SK-MEL-5 (cell line): Measurements from ENCODE around the gene AATK. TPM values are rescaled to one million over a fixed set of nuclear protein-coding genes. Genes with fewer than 3 reads are reported as not detected.

Source experiments
- DNase-seq: peaks from one replicate; pipeline ENCODE4 v3.0.0-alpha.2; 2016; ENCODE audit warnings: low read depth, low spot score
- in situ Hi-C: cut with HindIII; loops from 2 replicates; pipeline ENCODE4 v1.10.0; 2016; ENCODE audit warnings: low sequenced_read_pairs, high pct_unique_total_duplicates, low pct_unique_long_range_greater_than_20kb
- polyA plus RNA-seq, 2 experiments: library from polyadenylated mRNA; depleted of rRNA; stranded (reverse); fragments of >200 nt; gene quantifications; 2 replicates each; pipeline ENCODE4 v1.2.3, GENCODE V29; 2015
- total RNA-seq: library from RNA; depleted of rRNA; stranded (reverse); fragments of >200 nt; shearing (Covaris generic); gene quantifications from 2 replicates; pipeline ENCODE4 v1.2.3, GENCODE V29; 2014; rRNA removed

The AATK gene, protein sequence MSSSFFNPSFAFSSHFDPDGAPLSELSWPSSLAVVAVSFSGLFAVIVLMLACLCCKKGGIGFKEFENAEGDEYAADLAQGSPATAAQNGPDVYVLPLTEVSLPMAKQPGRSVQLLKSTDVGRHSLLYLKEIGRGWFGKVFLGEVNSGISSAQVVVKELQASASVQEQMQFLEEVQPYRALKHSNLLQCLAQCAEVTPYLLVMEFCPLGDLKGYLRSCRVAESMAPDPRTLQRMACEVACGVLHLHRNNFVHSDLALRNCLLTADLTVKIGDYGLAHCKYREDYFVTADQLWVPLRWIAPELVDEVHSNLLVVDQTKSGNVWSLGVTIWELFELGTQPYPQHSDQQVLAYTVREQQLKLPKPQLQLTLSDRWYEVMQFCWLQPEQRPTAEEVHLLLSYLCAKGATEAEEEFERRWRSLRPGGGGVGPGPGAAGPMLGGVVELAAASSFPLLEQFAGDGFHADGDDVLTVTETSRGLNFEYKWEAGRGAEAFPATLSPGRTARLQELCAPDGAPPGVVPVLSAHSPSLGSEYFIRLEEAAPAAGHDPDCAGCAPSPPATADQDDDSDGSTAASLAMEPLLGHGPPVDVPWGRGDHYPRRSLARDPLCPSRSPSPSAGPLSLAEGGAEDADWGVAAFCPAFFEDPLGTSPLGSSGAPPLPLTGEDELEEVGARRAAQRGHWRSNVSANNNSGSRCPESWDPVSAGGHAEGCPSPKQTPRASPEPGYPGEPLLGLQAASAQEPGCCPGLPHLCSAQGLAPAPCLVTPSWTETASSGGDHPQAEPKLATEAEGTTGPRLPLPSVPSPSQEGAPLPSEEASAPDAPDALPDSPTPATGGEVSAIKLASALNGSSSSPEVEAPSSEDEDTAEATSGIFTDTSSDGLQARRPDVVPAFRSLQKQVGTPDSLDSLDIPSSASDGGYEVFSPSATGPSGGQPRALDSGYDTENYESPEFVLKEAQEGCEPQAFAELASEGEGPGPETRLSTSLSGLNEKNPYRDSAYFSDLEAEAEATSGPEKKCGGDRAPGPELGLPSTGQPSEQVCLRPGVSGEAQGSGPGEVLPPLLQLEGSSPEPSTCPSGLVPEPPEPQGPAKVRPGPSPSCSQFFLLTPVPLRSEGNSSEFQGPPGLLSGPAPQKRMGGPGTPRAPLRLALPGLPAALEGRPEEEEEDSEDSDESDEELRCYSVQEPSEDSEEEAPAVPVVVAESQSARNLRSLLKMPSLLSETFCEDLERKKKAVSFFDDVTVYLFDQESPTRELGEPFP (N-terminal part only)
- total RNA-seq = 6.9 and 9.3 TPM in 2 replicates
- 18.5 and 19.1 TPM in 2 replicates for polyA plus RNA-seq (2015; cell fraction: cytosol; rRNA removed)
- polyA plus RNA-seq (2015; cell fraction: nucleus; rRNA removed) = 35.6 and 36.3 TPM in 2 replicates

DNA sequence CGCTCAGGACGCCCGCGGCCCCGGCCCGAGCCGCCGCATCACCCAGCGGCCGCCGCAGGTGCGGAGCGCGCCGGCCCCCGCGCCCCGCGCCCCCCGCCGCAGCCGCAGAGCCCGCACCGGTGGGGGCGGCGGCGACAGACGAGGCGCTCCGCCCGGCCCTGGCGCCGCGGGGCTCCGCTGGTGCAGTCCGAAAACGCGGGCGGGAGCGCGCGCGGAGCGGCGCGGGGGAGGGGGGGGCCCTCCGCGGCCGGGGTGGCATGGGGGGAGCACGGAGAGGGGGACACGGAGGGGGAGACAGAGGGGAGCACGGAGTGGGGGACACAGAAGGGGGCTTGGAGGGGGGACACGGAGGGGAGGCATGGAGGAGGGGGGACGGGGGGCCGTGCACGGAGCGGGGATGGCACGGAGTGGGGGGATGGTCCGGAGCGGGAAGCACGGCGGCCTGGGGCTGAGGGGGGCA lies at the start of gene AATK:
AATK (minus strand) TSS at position 189 of the 460 bp plus-strand sequence. CDS start 229 bp downstream, outside the sequence.
- in situ Hi-C loops = no loop called here
- no peak for DNase-seq

DNA sequence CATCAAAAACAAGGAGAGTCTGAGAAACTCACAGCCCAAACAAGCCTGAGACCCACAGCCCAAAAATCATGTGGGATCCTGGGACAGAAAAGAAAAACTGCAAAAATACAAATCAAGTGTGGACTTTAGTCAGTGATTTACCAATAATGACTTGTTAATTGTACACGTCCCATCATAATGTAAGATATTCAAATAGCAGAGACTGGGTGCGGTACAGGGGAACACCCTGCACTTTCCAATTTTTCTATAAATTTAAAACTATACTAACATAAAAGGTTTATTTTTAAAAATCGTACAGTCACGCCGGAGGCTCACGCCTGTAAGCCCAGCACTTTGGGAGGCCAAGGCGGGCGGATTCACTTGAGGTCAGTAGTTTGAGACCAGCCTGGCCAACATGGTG lies 48.0 kb upstream of the AATK start:
- in situ Hi-C loops = no loop called here
- DNase-seq = no peak

DNA sequence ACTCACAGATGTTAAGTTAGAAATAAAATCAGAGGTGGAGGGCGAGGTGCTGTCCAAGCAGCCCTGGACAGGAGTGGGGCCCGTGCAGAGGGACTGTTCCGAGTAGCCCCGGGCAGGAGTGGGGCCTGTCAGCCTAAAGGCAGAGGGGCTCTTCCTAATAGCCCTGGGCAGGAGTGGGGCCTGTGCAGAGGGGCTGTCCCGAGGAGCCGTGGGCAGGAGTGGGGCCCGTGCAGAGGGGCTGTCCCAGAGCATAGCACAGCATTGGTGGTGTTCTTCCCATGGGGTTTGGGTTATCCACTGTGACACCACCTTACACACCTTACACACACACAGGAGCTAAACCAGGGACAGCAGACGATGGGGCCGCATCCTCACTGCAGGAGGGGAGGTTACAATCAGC lies 46.3 kb upstream of the AATK start:
- DNase-seq = no peak
- in situ Hi-C loops = no loop called here

DNA sequence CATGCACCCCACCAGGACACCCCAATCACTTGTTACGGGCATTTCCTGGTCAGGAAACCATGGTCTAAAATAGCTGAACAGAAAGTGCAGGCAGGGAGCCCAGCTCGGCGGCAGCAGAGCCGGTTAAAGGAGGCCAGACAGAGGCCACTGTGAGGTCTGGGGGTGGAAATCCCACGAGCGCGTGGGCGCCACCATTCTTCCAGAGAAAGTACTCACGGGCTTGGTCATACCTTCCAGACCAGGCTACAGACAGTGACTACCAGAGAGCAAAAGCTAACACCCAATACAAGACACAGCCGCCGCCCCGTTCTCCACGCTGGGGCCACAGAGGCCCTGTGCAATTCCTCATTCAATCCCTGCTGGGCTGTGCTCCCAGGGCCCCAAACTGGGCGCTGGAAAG lies 44.8 kb upstream of the AATK start:
- no peak for DNase-seq
- in situ Hi-C loops = no loop called here

DNA sequence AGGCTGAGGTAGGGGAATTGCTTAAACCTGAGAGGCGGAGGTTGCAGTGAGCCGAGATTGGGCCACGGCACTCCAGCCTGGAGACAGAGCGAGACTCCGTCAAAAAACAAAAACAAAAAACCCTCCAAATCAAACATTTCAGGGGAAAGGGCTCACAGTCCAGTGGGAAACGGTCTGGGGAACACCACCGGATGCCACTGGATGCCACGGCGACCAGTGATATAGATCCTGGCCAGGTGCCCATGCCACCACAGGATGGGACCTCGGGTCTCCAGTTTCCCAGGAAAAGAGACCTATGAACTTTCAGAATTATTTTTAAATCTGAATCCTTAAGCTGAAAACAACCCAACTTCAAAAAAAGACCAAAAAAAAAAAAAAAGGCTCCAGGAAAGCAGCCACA lies 44.4 kb upstream of the AATK start:
- DNase-seq = no peak
- in situ Hi-C loops = no loop called here

DNA sequence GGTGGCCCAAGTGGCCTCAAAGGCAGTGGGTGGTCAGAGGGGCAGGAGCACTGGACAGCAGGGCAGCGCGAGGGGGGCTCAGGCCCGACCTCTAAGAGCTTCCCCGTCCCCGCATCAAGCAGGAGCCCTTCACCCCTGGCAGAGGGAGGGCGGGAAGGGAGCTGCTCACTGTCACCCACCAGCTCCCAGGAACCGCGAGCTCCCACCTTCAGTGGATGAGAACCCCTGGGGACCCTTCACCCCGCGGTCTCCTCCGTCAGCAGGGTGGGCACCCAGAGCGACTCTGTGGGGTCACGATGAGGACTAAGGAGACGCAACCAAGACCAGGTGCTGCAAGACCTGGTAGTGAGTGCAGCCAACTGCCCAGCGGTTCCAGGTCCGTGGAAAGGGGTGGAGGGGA lies 43.1 kb upstream of the AATK start:
- in situ Hi-C loops = no loop called here
- no peak for DNase-seq

DNA sequence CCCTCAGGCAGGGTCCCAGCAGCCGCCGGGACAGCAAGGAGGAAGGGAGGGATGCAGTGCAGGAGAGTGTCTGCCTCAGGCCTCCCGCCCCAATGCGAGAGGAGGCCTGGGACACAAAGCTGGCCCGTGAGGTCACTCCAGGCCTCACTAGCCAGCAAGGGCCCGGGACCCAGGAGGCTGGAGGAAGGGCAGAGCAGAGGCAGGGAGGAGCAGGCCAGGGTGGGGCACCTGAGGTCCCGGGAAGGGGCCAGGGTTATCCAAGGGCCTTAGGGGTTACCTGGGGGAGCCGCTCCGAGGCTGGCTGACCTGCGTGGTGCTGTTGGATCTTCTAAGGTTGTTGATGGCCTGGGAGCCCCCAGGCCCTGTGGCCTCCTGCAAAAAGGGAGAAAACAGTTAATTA lies 42.6 kb upstream of the AATK start:
- DNase-seq = no peak
- in situ Hi-C loops = no loop called here

DNA sequence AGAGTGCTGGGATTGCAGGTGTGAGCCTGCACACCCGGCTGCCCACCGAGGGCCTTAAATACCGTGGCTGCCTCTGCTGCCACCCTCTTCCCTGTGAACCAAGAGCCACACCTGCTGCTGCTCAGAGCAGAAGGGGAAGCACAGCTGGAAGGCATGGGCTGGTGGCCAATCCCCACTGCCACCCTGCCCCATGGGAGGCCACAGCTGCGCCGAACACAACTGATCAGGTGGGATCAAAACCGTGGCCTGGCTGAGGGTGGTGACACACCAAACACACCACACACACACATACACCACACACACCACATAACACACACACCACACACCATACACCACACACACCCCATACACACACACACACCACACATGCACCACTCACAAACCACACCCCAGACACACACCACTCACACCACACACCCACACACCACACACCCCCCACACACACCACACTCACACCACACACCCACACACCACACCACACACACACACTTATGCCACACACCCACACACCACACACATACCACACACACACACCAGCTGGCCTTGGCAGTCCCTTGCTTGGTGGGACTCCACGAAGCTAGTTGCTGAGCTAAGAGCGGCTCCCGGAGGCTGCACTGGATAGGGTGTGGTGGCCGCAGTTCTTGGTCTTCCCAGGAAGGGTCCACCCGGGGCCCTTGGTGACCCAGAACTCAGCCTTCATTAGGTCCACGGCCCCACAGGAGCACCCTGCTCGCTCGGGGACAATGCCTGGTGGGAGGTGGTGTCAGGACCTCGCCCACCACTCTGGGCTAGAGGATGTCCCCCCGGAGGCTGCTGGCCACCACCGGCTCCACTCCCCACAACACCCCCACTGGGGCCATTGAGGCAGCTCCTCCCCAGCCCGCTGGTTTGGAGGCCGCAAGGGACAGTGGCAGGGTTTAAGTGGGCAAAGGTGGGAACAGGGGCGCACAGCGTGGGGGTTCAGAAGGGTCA lies 41.9 kb upstream of the AATK start:
- in situ Hi-C loops = no loop called here
- DNase-seq = no peak

DNA sequence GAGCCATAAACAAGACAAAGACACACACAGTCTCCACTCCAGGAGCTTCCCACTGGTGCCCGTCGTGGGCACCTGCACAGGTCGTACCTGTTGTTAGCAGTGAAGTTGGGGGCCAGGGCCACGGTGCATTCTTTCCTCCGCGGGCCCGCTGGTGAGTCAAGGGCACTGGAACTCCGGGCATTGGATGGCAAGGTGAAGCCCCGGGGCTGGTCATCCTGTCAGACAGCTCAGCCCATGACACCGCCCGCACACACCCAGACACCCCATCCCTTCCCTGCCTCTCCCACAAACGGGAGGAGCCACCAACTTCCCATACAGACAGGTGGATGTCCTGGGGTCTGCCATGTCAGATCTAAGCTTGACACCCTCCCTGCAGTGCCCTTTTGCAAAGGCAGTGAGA lies 40.6 kb upstream of the AATK start:
- no peak for DNase-seq

DNA sequence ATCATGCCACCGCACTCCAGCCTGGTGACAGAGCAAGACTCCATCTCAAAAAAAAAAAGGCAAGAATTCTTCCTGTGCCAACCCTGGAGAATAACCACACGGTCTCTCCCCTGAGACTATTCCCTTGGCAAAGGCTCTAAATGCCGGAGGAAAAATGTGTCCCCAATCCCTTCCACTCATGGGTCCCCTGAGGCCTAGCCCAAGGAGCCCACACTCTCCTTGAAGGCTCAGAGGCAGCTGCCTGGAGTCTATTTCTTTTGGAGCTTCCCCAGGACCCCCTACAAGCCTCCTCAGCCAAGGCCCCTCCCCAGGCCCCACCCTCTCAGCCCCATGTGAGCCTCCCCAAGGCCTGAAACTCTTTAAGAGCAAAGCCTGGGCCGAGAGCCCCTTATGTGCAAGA lies 40.1 kb upstream of the AATK start:
- in situ Hi-C loops = no loop called here
- no peak for DNase-seq

More for the DNA sequence above, 40.6 kb upstream of the AATK start:
- in situ Hi-C loops = no loop called here

DNA sequence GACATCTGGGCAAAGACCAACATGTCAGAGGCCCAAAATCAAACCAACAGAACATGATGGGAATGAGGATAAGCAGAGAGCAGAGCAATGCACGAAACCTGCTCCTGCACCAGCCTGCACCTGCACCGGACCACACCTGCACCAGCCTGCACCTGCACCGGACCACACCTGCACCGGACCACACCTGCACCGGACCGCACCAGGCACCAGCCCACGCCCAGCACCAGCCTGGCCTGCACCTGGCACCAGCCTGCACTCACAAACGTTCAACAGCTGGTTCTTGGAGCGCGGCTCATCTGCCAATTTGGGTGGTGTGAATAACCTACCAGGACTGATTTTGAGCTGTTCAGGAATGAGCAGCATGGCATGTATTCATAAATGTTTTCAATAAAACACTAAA lies 38.6 kb upstream of the AATK start:
- in situ Hi-C loops = no loop called here

DNA sequence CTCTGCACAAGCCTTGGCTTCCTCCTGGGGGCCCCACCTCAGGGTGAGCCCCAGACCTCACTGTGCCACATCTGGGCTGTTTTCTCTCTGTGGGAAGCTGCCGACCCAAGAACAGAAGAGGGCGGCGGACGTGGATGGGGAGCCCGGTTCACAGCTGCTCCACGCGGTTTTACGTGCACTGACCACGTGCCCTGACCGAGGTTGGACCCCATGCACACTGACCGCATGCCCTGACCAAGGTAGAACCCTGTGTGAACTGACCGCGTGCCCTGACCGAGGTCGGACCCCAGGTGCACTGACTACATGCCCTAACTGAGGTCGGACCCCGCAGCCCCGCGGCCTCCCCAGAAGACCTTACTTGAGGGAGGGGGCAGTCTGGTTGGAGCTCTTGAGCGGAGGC lies 37.1 kb upstream of the AATK start:
- no peak for DNase-seq
- in situ Hi-C loops = no loop called here

More for the DNA sequence above, 38.6 kb upstream of the AATK start:
- no peak for DNase-seq

DNA sequence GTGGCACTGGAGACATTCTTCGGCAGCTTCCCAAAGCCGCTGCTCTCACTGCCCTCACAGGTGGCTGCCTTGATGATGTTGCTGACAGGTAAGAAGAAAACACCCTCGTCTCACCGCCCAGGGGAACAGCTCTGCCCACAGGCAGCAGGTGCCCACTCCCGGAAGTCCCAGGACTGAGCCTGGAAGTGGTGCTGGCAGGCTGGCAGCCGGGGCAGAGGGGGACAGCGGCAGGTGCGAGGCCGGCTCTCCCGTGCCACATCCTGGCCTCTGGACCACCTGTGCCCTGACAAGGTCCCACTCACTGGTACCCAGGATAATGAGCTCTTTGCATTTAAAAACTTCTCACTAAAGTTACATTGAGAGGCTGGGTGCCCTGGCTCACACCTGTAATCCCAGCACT lies 36.3 kb upstream of the AATK start:
- in situ Hi-C loops = no loop called here
- DNase-seq = no peak

DNA sequence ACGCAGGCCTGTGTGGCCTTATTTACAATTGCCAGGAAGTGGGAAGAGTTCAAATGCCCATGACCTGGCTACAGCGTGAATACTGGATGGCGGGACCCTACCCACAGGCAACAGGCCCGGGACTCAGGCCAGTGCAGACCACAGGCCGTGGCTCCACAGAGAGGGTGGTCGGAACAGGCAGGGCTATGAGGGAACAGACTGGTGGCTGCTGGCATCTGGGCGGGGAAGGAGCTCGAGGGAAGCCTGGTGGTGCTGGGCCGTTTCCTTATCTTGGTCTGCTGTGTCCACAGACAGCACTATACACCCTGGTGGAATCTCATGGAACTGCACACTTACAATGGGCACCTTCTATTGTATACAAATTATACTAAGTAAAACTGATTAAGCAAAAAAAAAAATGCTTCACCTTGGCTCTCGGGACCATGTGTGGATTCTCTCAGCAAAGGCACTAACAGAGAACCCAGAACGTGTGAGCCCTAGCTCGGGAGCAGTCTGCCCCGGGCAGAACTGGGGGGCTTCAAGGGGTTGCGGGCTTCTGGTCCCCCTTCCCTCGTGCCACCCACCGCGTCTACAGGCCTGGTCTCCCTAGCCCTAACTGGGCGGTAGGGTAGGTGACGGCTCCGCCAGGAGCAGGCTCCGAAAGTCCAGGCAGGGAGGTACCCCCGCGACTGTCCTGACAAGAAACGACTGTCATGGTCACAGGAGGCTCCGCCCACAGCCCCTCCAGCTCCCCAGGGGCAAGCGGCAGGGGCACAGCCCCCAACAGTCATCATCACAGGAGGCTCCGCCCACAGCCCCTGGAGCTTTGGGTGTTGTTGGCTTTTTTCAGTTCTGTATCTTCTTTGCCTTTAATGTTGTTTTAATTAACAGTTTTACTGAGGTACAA lies 34.9 kb upstream of the AATK start:
- peak; percentile 95 for DNase-seq

DNA sequence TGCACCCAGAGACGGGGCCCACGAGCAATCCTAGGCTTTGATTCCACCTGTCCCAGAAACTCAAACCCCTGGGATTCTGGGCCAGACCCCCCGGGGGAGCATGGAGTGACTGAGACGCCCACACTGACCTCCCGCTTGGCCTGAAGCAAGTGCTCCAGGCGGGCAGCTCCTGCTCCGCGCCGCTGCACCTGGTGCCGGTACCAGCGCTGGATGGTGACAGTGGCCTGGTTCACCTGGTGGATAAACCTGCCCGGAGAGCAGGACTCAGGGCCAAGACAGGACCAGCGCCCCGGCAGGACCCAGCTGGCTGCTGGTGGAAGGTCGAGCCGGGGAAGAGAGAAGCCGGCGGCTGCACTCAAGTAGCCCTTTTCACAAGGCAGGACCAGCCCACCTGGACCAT lies 34.2 kb upstream of the AATK start:
- in situ Hi-C loops = no loop called here
- no peak for DNase-seq

More for the DNA sequence above, 34.9 kb upstream of the AATK start:
- in situ Hi-C loops = no loop called here

DNA sequence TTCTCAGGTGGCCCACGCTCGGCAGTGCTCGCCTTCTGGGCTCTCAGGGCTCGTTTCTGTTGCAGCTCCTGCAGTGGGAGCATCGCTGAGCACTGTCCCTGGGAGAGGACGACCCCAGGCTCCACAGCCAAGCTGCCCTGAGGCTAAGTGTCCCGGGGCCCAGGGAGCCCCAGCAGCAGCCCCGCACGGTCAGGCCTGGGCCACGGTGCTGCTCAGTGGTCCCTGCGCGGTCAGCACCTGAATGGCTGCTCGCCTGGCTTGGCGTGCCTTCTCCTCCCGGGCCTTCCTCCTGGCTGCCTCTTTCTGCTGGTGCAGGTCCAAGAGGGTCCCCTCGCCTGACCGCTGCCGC lies 33.4 kb upstream of the AATK start:
- no peak for DNase-seq
- in situ Hi-C loops = no loop called here
